GM12878 (cell line): Measurements from ENCODE around the gene TNRC6B. TPM values are rescaled to one million over a fixed set of nuclear protein-coding genes. Genes with fewer than 3 reads are reported as not detected.

Experiments
- ATAC-seq: fragments of 200-7000 bp; cut with Tn5 transposase; 3 replicates; pipeline ENCODE4 v1.9.1; 2020; ENCODE audit warnings: mild to moderate bottlenecking, moderate library complexity
- BruUV-seq: library from RNA; stranded (reverse); fragments of 400-500 nt; replicated peaks from 2 replicates; lab custom pipeline; 2021; lab: Mats Ljungman, UMichigan
- CTCF ChIA-PET: fragments of 300-600 bp; sonication (Branson Sonifier 250); formaldehyde crosslinking; extraction: SDS; loops from one replicate; lab custom pipeline; 2021; ENCODE audit warnings: inconsistent platforms; lab: Yijun Ruan, JAX
- POLR2A ChIA-PET: fragments of 350-600 bp; formaldehyde crosslinking; extraction: SDS; loops from one replicate; lab custom pipeline; 2021; ENCODE audit warnings: inconsistent platforms; lab: Charles Lee
- RAD21 ChIA-PET: fragments of 300-600 bp; sonication (Branson Sonifier 250); formaldehyde crosslinking; loops from one replicate; lab custom pipeline; 2023; ENCODE audit warnings: antibody characterized with exemption; ENCODE audit not compliant: unreplicated experiment; lab: Charles Lee
- SMC1A ChIA-PET: fragments of 300-600 bp; sonication (Branson Sonifier 250); formaldehyde crosslinking; loops from one replicate; lab custom pipeline; 2023; ENCODE audit not compliant: unreplicated experiment, uncharacterized antibody; lab: Charles Lee
- DNase-seq: peaks from one replicate; pipeline ENCODE4 v3.0.0-alpha.2; 2011; ENCODE audit warnings: low read depth, low spot score
- FAIRE-seq: peaks from 3 replicates; lab custom pipeline; 2011; peaks lifted over from hg19 to GRCh38; lab: Jason Lieb, UNC
- H2AFZ ChIP-seq: 2 replicates; pipeline ENCODE4 v1.6.0; 2011; ENCODE audit warnings: low read depth, low read length, control low read depth; ENCODE audit not compliant: control insufficient read depth
- H3K27ac ChIP-seq: 2 replicates; pipeline ENCODE4 v1.5.1; 2011; ENCODE audit warnings: control low read depth; ENCODE audit not compliant: control insufficient read depth, insufficient read depth
- H3K27me3 ChIP-seq, 2 experiments: replicated peaks in 1 of 2; 2 replicates each; pipeline versions ENCODE4 v1.6.0 to v1.6.1; 2011; ENCODE audit warnings: low read length in 1 of 2; ENCODE audit not compliant: control insufficient read depth in 2 of 2, insufficient read depth in 2 of 2
- H3K36me3 ChIP-seq, 2 experiments: 2 replicates each; pipeline ENCODE4 v1.5.1; 2011; ENCODE audit warnings: low read length in 1 of 2; ENCODE audit not compliant: control insufficient read depth in 2 of 2, insufficient read depth in 2 of 2
- H3K4me1 ChIP-seq: 2 replicates; pipeline ENCODE4 v1.6.1; 2011; ENCODE audit warnings: mild to moderate bottlenecking, low read length, moderate library complexity, mixed read lengths; ENCODE audit not compliant: control insufficient read depth, insufficient read depth
- H3K4me2 ChIP-seq: 2 replicates; pipeline ENCODE4 v1.6.0; 2011; ENCODE audit warnings: control low read depth; ENCODE audit not compliant: control insufficient read depth, insufficient read depth
- H3K4me3 ChIP-seq: fragments of 200-600 bp; sonication (generic); 2 replicates; pipeline ENCODE4 v1.5.1; 2016
- H3K79me2 ChIP-seq: 2 replicates; pipeline ENCODE4 v1.6.0; 2011; ENCODE audit warnings: low read length; ENCODE audit not compliant: control insufficient read depth, insufficient read depth
- H3K9ac ChIP-seq: 2 replicates; pipeline ENCODE4 v1.8.0; 2011; ENCODE audit warnings: low read length, control low read depth, mixed read lengths; ENCODE audit not compliant: control insufficient read depth, insufficient read depth
- H3K9me3 ChIP-seq: replicated peaks from 3 replicates; pipeline ENCODE4 v1.5.1; 2011; ENCODE audit warnings: mild to moderate bottlenecking, low read length; ENCODE audit not compliant: control insufficient read depth, insufficient read depth
- H4K20me1 ChIP-seq: 2 replicates; pipeline ENCODE4 v1.6.0; 2011; ENCODE audit not compliant: control insufficient read depth, insufficient read depth
- BACH1 ChIP-seq: fragments of 450-650 bp; IDR thresholded peaks from 2 replicates; pipeline ENCODE4 v1.6.1; 2017; ENCODE audit warnings: mild to moderate bottlenecking, borderline replicate concordance
- CBX3 ChIP-seq: fragments of 200-600 bp; sonication (generic); IDR thresholded peaks from 2 replicates; pipeline ENCODE4 v1.6.1; 2016; ENCODE audit warnings: low read depth, borderline replicate concordance
- NRF1 ChIP-seq: conservative IDR thresholded peaks from 2 replicates; pipeline ENCODE4 v1.6.1; 2011; ENCODE audit warnings: mild to moderate bottlenecking, low read depth, low read length, improper control_type of control experiment
- RELA ChIP-seq: fragments of 450-650 bp; IDR thresholded peaks from 2 replicates; pipeline ENCODE4 v1.8.0; 2014; ENCODE audit warnings: borderline replicate concordance; ENCODE audit not compliant: partially characterized antibody
- SMAD1 ChIP-seq: fragments of 450-650 bp; IDR thresholded peaks from 2 replicates; pipeline ENCODE4 v1.6.1; 2018; ENCODE audit warnings: mild to moderate bottlenecking, low read depth; ENCODE audit not compliant: partially characterized antibody
- YBX1 ChIP-seq: fragments of 450-650 bp; IDR thresholded peaks from 2 replicates; pipeline ENCODE4 v1.6.1; 2016; ENCODE audit warnings: antibody characterized with exemption
- ZNF207 ChIP-seq: fragments of 450-650 bp; IDR thresholded peaks from 2 replicates; pipeline ENCODE4 v1.6.1; 2014; ENCODE audit warnings: antibody characterized with exemption, mild to moderate bottlenecking, borderline replicate concordance
- WGBS: methylation state at CpG from one replicate; pipeline ENCODE4 v1.1.6; 2016; ENCODE audit warnings: low lambda C conversion rate; ENCODE audit not compliant: insufficient replicate concordance, insufficient coverage; ENCODE audit errors: missing lambda C conversion rate; 5-methylcytosine and 5-hydroxymethylcytosine counted together
- in situ Hi-C: fragments of 300-500 bp; cut with MboI; formaldehyde crosslinking; loops from 9 replicates; pipeline ENCODE4 v1.14.3; 2018; ENCODE audit warnings: mixed read lengths
- intact Hi-C: fragments of 100-400 bp; cut with micrococcal nuclease; formaldehyde crosslinking; loops from one replicate; pipeline ENCODE4 v1.14.2; 2022; ENCODE audit not compliant: unreplicated experiment
- polyA plus RNA-seq, 11 experiments: library from polyadenylated mRNA; depleted of rRNA in 4 of 11; unstranded in 6 of 11; stranded (reverse) in 5 of 11; fragments of >200 nt; fragmentation: Nextera tagmentation in 4 of 11; fragmentation: Illumina TruSeq in 1 of 11; extraction: Ambion mirVana in 4 of 11; extraction: Trizol in 1 of 11; gene quantifications; 1 replicate in 1 of 11; 2 replicates in 10 of 11; pipeline versions ENCODE4 v1.2.1 to v1.2.3, GENCODE V29; 2011 to 2016; ENCODE audit warnings: inconsistent platforms in 2 of 11, missing spikeins in 2 of 11, low read depth in 1 of 11
- total RNA-seq, 4 experiments: library from RNA; depleted of rRNA in 3 of 4; stranded (reverse); fragments of >200 nt in 3 of 4; fragmentation: Illumina TruSeq in 1 of 4; extraction: Trizol in 1 of 4; gene quantifications; 2 replicates each; pipeline versions ENCODE4 v1.2.1 to v1.2.3, GENCODE V29; 2013 to 2021
- TF ChIP-seq, protein P1 (sequence below): fragments of 450-650 bp; formaldehyde crosslinking; IDR thresholded peaks from 2 replicates; pipeline ENCODE4 v1.5.0; 2022; ENCODE audit warnings: mild to moderate bottlenecking, missing genetic modification characterization
- TF ChIP-seq, protein P2 (sequence below): IDR thresholded peaks from 2 replicates; pipeline ENCODE4 v1.6.1; 2012; ENCODE audit warnings: low read depth, low read length, improper control_type of control experiment

TNRC6B gene
- total and polyA plus RNA-seq, 10 of the 15 experiments (the other 5 are each of a cell fraction or from before 2014, with no cell fraction given) = 3.6 to 32.8 (median 16.4) TPM

DNA sequence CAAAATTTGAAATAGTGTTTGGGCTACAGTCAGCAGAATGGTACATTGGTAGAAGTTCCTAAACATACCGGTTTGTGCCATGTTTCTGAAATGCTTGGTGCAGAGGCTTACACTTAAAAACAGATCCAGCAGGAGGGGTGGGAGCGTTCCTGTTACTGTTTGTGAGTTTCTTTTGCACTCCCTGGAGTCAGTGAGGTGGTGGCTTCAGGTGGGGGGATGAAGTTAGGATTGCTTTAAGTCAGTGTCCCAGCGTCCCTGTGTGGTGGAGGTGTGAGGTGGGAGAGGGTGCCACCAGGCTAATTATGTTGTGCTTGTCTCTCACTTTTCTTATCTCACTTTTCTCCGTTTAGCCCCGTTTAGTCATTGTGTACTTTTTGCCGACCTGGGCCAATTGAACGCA is 9.7 kb downstream of the TNRC6B start:
- no peaks in the 10 kb centered on the region; the same call in 2 of the 3 replicates for H3K9me3 ChIP-seq
- intact Hi-C loops (loop anchor here (10.0 kb wide), 1 partner anchor 157 kb away; the partner anchor contains the start of gene ADSL), in situ Hi-C loops (no loop called here)
- H3K9ac ChIP-seq = no peak overlapping the region
- H3K27me3 ChIP-seq = no peaks in the 10 kb centered on the region
- CTCF ChIA-PET = no interaction called here
- POLR2A ChIA-PET = no interaction called here
- H2AFZ ChIP-seq = no peak overlapping the region
- no TSS peak for BruUV-seq
- SMC1A ChIA-PET = interaction anchor here (1.6 kb wide), 1 partner anchor 8 kb away, joined by 13 read pairs; the partner anchor contains the start of gene TNRC6B
- TF ChIP-seq NRF1 = no peak
- no peak for TF ChIP-seq CBX3
- no peak for TF ChIP-seq BACH1
- TF ChIP-seq ZNF207 = no peak
- no peak for TF ChIP-seq SMAD1
- TF ChIP-seq RELA = no peak
- TF ChIP-seq, protein P1, sequence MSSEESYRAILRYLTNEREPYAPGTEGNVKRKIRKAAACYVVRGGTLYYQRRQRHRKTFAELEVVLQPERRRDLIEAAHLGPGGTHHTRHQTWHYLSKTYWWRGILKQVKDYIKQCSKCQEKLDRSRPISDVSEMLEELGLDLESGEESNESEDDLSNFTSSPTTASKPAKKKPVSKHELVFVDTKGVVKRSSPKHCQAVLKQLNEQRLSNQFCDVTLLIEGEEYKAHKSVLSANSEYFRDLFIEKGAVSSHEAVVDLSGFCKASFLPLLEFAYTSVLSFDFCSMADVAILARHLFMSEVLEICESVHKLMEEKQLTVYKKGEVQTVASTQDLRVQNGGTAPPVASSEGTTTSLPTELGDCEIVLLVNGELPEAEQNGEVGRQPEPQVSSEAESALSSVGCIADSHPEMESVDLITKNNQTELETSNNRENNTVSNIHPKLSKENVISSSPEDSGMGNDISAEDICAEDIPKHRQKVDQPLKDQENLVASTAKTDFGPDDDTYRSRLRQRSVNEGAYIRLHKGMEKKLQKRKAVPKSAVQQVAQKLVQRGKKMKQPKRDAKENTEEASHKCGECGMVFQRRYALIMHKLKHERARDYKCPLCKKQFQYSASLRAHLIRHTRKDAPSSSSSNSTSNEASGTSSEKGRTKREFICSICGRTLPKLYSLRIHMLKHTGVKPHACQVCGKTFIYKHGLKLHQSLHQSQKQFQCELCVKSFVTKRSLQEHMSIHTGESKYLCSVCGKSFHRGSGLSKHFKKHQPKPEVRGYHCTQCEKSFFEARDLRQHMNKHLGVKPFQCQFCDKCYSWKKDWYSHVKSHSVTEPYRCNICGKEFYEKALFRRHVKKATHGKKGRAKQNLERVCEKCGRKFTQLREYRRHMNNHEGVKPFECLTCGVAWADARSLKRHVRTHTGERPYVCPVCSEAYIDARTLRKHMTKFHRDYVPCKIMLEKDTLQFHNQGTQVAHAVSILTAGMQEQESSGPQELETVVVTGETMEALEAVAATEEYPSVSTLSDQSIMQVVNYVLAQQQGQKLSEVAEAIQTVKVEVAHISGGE (CRISPR knock-in tag) = no peak
- TF ChIP-seq, protein P2, sequence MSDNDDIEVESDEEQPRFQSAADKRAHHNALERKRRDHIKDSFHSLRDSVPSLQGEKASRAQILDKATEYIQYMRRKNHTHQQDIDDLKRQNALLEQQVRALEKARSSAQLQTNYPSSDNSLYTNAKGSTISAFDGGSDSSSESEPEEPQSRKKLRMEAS = no peak
- no peak for TF ChIP-seq YBX1
- H3K27ac ChIP-seq = no peak overlapping the region
- no peaks in the 10 kb centered on the region for H4K20me1 ChIP-seq
- H3K4me3 ChIP-seq = no peak overlapping the region
- FAIRE-seq (no peak), ATAC-seq (no peak), DNase-seq (no peak)
- RAD21 ChIA-PET = no interaction called here
- WGBS = 80% methylated on average over 7 of the region's 7 CpGs
- no peak overlapping the region for H3K4me2 ChIP-seq
- peaks cover 68% of the 10 kb centered on the region for H3K79me2 ChIP-seq
- no peaks in the 10 kb centered on the region for H3K36me3 ChIP-seq
- peaks cover 7% of the 10 kb centered on the region for H3K4me1 ChIP-seq
